ENCODE data around the gene FAM241A.

DNA sequence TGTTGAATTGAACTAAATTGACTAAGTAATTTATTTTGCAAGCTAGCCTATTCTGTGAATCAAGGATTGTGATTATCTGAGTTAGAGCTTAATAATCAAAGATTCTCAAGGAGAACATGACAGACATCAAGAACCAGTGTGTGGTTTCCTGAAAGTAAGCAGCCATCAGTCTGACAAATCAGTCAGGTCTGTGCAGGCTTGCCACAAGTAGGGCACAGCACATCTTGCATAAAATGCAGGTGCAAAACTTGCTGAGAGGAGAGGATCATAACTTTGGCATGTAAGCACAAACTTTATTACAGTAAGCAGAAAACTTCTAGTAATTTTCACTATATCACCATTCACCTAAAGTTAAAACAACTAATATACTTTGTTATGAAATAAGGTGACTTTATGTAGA lies 22.5 kb downstream of the FAM241A start:
- TF ChIP-seq, protein P1, sequence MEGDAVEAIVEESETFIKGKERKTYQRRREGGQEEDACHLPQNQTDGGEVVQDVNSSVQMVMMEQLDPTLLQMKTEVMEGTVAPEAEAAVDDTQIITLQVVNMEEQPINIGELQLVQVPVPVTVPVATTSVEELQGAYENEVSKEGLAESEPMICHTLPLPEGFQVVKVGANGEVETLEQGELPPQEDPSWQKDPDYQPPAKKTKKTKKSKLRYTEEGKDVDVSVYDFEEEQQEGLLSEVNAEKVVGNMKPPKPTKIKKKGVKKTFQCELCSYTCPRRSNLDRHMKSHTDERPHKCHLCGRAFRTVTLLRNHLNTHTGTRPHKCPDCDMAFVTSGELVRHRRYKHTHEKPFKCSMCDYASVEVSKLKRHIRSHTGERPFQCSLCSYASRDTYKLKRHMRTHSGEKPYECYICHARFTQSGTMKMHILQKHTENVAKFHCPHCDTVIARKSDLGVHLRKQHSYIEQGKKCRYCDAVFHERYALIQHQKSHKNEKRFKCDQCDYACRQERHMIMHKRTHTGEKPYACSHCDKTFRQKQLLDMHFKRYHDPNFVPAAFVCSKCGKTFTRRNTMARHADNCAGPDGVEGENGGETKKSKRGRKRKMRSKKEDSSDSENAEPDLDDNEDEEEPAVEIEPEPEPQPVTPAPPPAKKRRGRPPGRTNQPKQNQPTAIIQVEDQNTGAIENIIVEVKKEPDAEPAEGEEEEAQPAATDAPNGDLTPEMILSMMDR (IDR thresholded peaks at IDR 0.05) = no peak
- TF ChIP-seq POLR2A (IDR thresholded peaks at IDR 0.05) (no peak), EP300 (IDR thresholded peaks at IDR 0.05) (no peak)

Measured in ovary (tissue), 3 donors.